Neural cell (in vitro differentiated cells): ENCODE results near the gene PSMA6. TPM values are rescaled to one million over a fixed set of nuclear protein-coding genes. Genes with fewer than 3 reads are reported as not detected.

Experiments used
- H2AFZ ChIP-seq: fragments of 200-600, 300-800 bp; sonication (generic), shearing (Covaris generic); 2 replicates; pipeline ENCODE4 v1.6.0; 2014; ENCODE audit warnings: low read depth, mild to moderate bottlenecking, antibody characterized with exemption, low read length, moderate library complexity
- H3F3A ChIP-seq: fragments of 200-600 bp; shearing (Covaris generic); 2 replicates; pipeline ENCODE4 v1.6.1; 2016; ENCODE audit warnings: mild to moderate bottlenecking, moderate library complexity, mixed read lengths, antibody characterized with exemption, low read length; ENCODE audit not compliant: insufficient read depth, poor library complexity, severe bottlenecking
- H3K27ac ChIP-seq: fragments of 200-600, 300-800 bp; sonication (generic), shearing (Covaris generic); 2 replicates; pipeline ENCODE4 v1.5.1; 2014; ENCODE audit warnings: mild to moderate bottlenecking, low read length, moderate library complexity
- H3K27me3 ChIP-seq: fragments of 300-800, 200-600 bp; sonication (generic), shearing (Covaris generic); 2 replicates; pipeline ENCODE4 v1.6.0; 2014; ENCODE audit warnings: mild to moderate bottlenecking, low read depth, low read length, moderate library complexity; ENCODE audit not compliant: insufficient read depth
- H3K36me3 ChIP-seq: fragments of 300-800, 200-600 bp; sonication (generic), shearing (Covaris generic); 2 replicates; pipeline ENCODE4 v1.5.1; 2014; ENCODE audit warnings: mild to moderate bottlenecking, antibody characterized with exemption, low read length, moderate library complexity; ENCODE audit not compliant: insufficient read depth
- H3K4me2 ChIP-seq: fragments of 300-800, 200-600 bp; sonication (generic), shearing (Covaris generic); 2 replicates; pipeline ENCODE4 v1.6.0; 2014; ENCODE audit warnings: mild to moderate bottlenecking, low read length
- H3K4me3 ChIP-seq: fragments of 300-800, 200-600 bp; sonication (generic), shearing (Covaris generic); 2 replicates; pipeline ENCODE4 v1.5.1; 2014; ENCODE audit warnings: mild to moderate bottlenecking, low read length, moderate library complexity
- H3K79me2 ChIP-seq: fragments of 200-600 bp; shearing (Covaris generic); replicated peaks from 2 replicates; pipeline ENCODE4 v1.6.0; 2014; ENCODE audit warnings: mild to moderate bottlenecking, low read length, moderate library complexity; ENCODE audit not compliant: insufficient read depth
- H3K9ac ChIP-seq: fragments of 300-800, 200-600 bp; sonication (generic), shearing (Covaris generic); 2 replicates; pipeline ENCODE4 v1.6.1; 2016; ENCODE audit warnings: mild to moderate bottlenecking, low read length, mixed read lengths
- H3K9me2 ChIP-seq: fragments of 200-600 bp; shearing (Covaris generic); 2 replicates; pipeline ENCODE4 v1.6.1; 2016; ENCODE audit warnings: mild to moderate bottlenecking, low read length, mixed read lengths; ENCODE audit not compliant: insufficient read depth
- H3K9me3 ChIP-seq: fragments of 200-600, 300-800 bp; sonication (generic), shearing (Covaris generic); 2 replicates; pipeline ENCODE4 v1.6.1; 2016; ENCODE audit warnings: mild to moderate bottlenecking, mixed run types, low read length, moderate library complexity, mixed read lengths
- H4K20me1 ChIP-seq: fragments of 200-600 bp; shearing (Covaris generic); 2 replicates; pipeline ENCODE4 v1.6.1; 2016; ENCODE audit warnings: mild to moderate bottlenecking, mixed run types; ENCODE audit not compliant: insufficient read depth
- EP300 ChIP-seq: fragments of 450-650 bp; conservative IDR thresholded peaks from 2 replicates; pipeline ENCODE4 v1.6.1; 2014; ENCODE audit warnings: antibody characterized with exemption, mild to moderate bottlenecking, moderate library complexity; ENCODE audit not compliant: poor library complexity, severe bottlenecking
- EZH2 ChIP-seq: fragments of 200-600, 300-800 bp; shearing (Covaris generic), sonication (generic); IDR thresholded peaks from 2 replicates; pipeline ENCODE4 v1.6.1; 2014; ENCODE audit warnings: antibody characterized with exemption, low read length, borderline replicate concordance, mild to moderate bottlenecking; ENCODE audit not compliant: insufficient read depth, poor library complexity, severe bottlenecking
- MXI1 ChIP-seq: fragments of 450-650 bp; conservative IDR thresholded peaks from 2 replicates; pipeline ENCODE4 v1.6.1; 2014; ENCODE audit warnings: antibody characterized with exemption, mild to moderate bottlenecking; ENCODE audit not compliant: poor library complexity, severe bottlenecking
- POLR2AphosphoS5 ChIP-seq: IDR thresholded peaks from 2 replicates; pipeline ENCODE4 v1.6.1; 2012
- RAD21 ChIP-seq: fragments of 450-650 bp; conservative IDR thresholded peaks from 2 replicates; pipeline ENCODE4 v1.6.1; 2014; ENCODE audit warnings: antibody characterized with exemption, mild to moderate bottlenecking, moderate library complexity
- REST ChIP-seq: IDR thresholded peaks from 2 replicates; pipeline ENCODE4 v1.6.1; 2012; ENCODE audit warnings: borderline replicate concordance
- SMC3 ChIP-seq: fragments of 450-650 bp; conservative IDR thresholded peaks from 2 replicates; pipeline ENCODE4 v1.6.1; 2014; ENCODE audit warnings: antibody characterized with exemption, mild to moderate bottlenecking, moderate library complexity; ENCODE audit not compliant: poor library complexity
- TAF1 ChIP-seq: IDR thresholded peaks from 2 replicates; pipeline ENCODE4 v1.6.1; 2012; ENCODE audit warnings: low read depth
- polyA plus RNA-seq: library from polyadenylated mRNA; depleted of rRNA; stranded (reverse); fragments of >200 nt; gene quantifications from 2 replicates; pipeline ENCODE4 v1.2.3, GENCODE V29; 2014
- TF ChIP-seq, protein P1 (sequence below): fragments of 450-650 bp; IDR thresholded peaks from 2 replicates; pipeline ENCODE4 v1.5.1; 2014; ENCODE audit warnings: antibody characterized with exemption, mild to moderate bottlenecking, moderate library complexity; ENCODE audit not compliant: poor library complexity, severe bottlenecking

The PSMA6 gene
- polyA plus RNA-seq, 1 donor from 2014 or later: 405 TPM

GRCh38 chr14:35320472-35320871 is 28.3 kb downstream of the PSMA6 start:
- Histone ChIP-seq H3K9ac (no peak overlapping the region), H3F3A (no peaks in the 10 kb centered on the region), H3K4me3 (no peak overlapping the region), H3K4me2 (no peak overlapping the region), H3K79me2 (no peaks in the 10 kb centered on the region), H3K9me3 (no peaks in the 10 kb centered on the region), H2AFZ (no peak overlapping the region), H3K27me3 (no peaks in the 10 kb centered on the region), H4K20me1 (no peaks in the 10 kb centered on the region), H3K36me3 (peaks cover 8% of the 10 kb centered on the region), H3K9me2 (no peaks in the 10 kb centered on the region), H3K27ac (no peak overlapping the region)
- TF ChIP-seq POLR2AphosphoS5 (no peak), MXI1 (no peak), REST (no peak), SMC3 (no peak), TAF1 (no peak), EP300 (no peak), EZH2 (no peak), RAD21 (no peak)
- TF ChIP-seq, protein P1, sequence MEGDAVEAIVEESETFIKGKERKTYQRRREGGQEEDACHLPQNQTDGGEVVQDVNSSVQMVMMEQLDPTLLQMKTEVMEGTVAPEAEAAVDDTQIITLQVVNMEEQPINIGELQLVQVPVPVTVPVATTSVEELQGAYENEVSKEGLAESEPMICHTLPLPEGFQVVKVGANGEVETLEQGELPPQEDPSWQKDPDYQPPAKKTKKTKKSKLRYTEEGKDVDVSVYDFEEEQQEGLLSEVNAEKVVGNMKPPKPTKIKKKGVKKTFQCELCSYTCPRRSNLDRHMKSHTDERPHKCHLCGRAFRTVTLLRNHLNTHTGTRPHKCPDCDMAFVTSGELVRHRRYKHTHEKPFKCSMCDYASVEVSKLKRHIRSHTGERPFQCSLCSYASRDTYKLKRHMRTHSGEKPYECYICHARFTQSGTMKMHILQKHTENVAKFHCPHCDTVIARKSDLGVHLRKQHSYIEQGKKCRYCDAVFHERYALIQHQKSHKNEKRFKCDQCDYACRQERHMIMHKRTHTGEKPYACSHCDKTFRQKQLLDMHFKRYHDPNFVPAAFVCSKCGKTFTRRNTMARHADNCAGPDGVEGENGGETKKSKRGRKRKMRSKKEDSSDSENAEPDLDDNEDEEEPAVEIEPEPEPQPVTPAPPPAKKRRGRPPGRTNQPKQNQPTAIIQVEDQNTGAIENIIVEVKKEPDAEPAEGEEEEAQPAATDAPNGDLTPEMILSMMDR: no peak

- Histone ChIP-seq H3K9me2 (no peaks in the 10 kb centered on the region), H3K79me2 (no peaks in the 10 kb centered on the region), H3F3A (no peaks in the 10 kb centered on the region), H3K4me3 (no peak overlapping the region), H3K4me2 (no peak overlapping the region), H2AFZ (no peak overlapping the region), H3K9ac (no peak overlapping the region), H3K9me3 (no peaks in the 10 kb centered on the region), H3K27ac (no peak overlapping the region), H4K20me1 (no peaks in the 10 kb centered on the region), H3K36me3 (no peaks in the 10 kb centered on the region), H3K27me3 (no peaks in the 10 kb centered on the region)
- TF ChIP-seq, protein P1: no peak
- TF ChIP-seq RAD21 (no peak), POLR2AphosphoS5 (no peak), SMC3 (no peak), REST (no peak), EP300 (no peak), EZH2 (no peak), MXI1 (no peak), TAF1 (no peak)
Measured at GRCh38 chr14:35326375-35326774, 34.2 kb downstream of the PSMA6 start.
